ENCODE data around the gene EIF3A.
A peak's percentile ranks its signal among the peaks of the same experiment; 100 is the strongest.

EIF3A gene

DNA sequence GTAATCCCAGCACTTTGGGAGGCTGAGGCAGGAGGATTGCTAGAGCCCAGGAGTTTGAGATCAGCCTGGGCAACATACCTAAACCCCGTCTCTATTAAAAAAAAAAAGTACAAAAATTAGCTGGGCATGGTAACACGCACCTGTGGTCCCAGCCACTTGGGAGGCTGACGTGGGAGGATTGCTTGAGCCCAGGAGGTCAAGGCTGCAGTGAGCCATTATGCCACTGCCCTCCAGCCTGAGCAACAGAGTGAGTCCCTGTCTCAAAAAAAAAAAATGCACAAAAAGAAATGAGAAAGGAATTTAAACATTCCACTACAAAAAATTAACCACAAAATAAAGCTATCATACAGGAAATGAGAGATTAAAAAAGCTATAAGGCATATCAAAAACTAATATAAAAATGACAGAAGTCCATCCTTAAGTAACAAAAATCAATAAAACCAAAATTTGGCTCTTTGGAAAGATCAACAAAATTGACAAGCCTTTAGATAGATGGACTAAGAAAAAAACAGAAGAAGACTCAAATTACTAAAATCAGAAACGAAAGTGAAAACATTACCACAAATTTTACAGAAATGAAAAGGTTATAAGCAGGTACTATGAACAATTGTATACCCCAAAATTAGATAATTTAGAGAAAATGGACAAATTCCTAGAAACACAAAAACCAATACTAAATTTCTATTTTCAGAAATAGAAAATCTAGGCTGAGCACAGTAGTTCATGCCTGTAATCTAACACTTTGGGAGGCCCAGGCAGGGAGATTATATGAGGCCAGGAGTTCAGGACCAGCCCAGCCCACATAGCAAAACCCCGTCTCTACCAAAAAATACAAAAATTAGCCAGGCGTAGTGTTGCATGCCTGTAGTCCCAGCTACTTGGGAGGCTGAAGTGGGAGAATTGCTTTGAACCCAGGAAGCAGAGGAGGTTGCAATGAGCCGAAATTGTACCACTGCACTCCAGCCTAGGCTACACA, 93.5 kb downstream of the EIF3A start (continued):
- TF ChIP-seq, protein P1, sequence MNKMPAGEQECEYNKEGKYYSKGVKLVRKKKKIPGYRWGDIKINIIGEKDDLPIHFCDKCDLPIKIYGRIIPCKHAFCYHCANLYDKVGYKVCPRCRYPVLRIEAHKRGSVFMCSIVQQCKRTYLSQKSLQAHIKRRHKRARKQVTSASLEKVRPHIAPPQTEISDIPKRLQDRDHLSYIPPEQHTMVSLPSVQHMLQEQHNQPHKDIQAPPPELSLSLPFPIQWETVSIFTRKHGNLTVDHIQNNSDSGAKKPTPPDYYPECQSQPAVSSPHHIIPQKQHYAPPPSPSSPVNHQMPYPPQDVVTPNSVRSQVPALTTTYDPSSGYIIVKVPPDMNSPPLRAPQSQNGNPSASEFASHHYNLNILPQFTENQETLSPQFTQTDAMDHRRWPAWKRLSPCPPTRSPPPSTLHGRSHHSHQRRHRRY (tag by site-specific recombination; IDR thresholded peaks at IDR 0.05), result no peak
- TF ChIP-seq ZNF248 (tag by site-specific recombination; IDR thresholded peaks at IDR 0.05) (no peak), ZNF530 (tag by site-specific recombination; IDR thresholded peaks at IDR 0.05; ENCODE audit: low read depth) (no peak), ZNF10 (tag by site-specific recombination; IDR thresholded peaks at IDR 0.05) (no peak), ZEB2 (tag by site-specific recombination; IDR thresholded peaks at IDR 0.05) (no peak)

DNA sequence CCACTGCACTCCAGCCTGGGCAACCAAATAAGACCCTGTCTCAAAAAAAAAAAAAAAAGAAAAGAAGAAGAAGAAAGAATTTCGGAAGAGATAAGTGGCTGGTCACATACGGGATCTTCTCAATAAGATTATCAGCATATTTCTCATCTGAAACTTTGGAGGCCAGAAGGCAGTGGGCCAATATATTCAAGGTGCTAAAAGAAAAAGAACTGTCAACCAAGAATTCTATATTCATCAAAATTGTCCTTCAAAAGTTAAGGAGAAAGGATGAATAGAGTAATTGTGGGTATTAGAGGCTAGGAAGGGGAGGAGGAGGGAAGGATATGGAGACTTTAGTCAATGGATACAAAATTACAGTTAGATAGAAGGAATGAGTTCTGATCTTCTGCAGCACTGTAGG, 95.0 kb downstream of the EIF3A start:
- no peaks in the 10 kb centered on the region for H3K4me1 ChIP-seq (ENCODE audit: control insufficient read depth, insufficient read depth, low read length)
- no peak overlapping the region for H3K4me3 ChIP-seq (ENCODE audit: low read depth, low read length)
- CTCF ChIA-PET, result no interaction called here
- no peaks in the 10 kb centered on the region for H3K36me3 ChIP-seq (ENCODE audit: control insufficient read depth in 2 of 2, insufficient read depth in 1 of 2, low read length in 2 of 2)
- POLR2A ChIA-PET, result no interaction called here
- no peak overlapping the region for H3K27ac ChIP-seq (ENCODE audit: extremely low read depth, low read depth, low read length)
- no peaks in the 10 kb centered on the region; the same call in 1 of the 2 replicates for H3K9me3 ChIP-seq (ENCODE audit: control insufficient read depth, insufficient read depth, low read depth, low read length)
- no peak for TF ChIP-seq WT1 (tag by site-specific recombination; IDR thresholded peaks at IDR 0.05)
- TF ChIP-seq ZNF830 (tag by site-specific recombination; IDR thresholded peaks at IDR 0.05; ENCODE audit: low read depth), result no peak
- TF ChIP-seq KLF10 (tag by site-specific recombination; IDR thresholded peaks at IDR 0.05), result no peak
- TF ChIP-seq GLI4 (tag by site-specific recombination; IDR thresholded peaks at IDR 0.05), result no peak
- TF ChIP-seq, protein P2, sequence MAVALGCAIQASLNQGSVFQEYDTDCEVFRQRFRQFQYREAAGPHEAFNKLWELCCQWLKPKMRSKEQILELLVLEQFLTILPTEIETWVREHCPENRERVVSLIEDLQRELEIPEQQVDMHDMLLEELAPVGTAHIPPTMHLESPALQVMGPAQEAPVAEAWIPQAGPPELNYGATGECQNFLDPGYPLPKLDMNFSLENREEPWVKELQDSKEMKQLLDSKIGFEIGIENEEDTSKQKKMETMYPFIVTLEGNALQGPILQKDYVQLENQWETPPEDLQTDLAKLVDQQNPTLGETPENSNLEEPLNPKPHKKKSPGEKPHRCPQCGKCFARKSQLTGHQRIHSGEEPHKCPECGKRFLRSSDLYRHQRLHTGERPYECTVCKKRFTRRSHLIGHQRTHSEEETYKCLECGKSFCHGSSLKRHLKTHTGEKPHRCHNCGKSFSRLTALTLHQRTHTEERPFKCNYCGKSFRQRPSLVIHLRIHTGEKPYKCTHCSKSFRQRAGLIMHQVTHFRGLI (tag by site-specific recombination; IDR thresholded peaks at IDR 0.05), result no peak
- TF ChIP-seq ZNF10 (tag by site-specific recombination; IDR thresholded peaks at IDR 0.05), result no peak
- no peak for TF ChIP-seq ZFHX2 (tag by site-specific recombination; conservative IDR thresholded peaks at IDR 0.05)
- TF ChIP-seq ZNF138 (tag by site-specific recombination; IDR thresholded peaks at IDR 0.05; ENCODE audit: borderline replicate concordance), result no peak
- TF ChIP-seq, protein P3, sequence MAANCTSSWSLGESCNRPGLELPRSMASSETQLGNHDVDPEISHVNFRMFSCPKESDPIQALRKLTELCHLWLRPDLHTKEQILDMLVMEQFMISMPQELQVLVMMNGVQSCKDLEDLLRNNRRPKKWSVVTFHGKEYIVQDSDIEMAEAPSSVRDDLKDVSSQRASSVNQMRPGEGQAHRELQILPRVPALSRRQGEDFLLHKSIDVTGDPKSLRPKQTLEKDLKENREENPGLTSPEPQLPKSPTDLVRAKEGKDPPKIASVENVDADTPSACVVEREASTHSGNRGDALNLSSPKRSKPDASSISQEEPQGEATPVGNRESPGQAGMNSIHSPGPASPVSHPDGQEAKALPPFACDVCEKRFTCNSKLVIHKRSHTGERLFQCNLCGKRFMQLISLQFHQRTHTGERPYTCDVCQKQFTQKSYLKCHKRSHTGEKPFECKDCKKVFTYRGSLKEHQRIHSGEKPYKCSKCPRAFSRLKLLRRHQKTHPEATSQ (tag by site-specific recombination; IDR thresholded peaks at IDR 0.05), result no peak
- TF ChIP-seq, protein P4, sequence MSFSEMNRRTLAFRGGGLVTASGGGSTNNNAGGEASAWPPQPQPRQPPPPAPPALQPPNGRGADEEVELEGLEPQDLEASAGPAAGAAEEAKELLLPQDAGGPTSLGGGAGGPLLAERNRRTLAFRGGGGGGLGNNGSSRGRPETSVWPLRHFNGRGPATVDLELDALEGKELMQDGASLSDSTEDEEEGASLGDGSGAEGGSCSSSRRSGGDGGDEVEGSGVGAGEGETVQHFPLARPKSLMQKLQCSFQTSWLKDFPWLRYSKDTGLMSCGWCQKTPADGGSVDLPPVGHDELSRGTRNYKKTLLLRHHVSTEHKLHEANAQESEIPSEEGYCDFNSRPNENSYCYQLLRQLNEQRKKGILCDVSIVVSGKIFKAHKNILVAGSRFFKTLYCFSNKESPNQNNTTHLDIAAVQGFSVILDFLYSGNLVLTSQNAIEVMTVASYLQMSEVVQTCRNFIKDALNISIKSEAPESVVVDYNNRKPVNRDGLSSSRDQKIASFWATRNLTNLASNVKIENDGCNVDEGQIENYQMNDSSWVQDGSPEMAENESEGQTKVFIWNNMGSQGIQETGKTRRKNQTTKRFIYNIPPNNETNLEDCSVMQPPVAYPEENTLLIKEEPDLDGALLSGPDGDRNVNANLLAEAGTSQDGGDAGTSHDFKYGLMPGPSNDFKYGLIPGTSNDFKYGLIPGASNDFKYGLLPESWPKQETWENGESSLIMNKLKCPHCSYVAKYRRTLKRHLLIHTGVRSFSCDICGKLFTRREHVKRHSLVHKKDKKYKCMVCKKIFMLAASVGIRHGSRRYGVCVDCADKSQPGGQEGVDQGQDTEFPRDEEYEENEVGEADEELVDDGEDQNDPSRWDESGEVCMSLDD (tag by site-specific recombination; IDR thresholded peaks at IDR 0.05), result no peak
- TF ChIP-seq, protein P5, sequence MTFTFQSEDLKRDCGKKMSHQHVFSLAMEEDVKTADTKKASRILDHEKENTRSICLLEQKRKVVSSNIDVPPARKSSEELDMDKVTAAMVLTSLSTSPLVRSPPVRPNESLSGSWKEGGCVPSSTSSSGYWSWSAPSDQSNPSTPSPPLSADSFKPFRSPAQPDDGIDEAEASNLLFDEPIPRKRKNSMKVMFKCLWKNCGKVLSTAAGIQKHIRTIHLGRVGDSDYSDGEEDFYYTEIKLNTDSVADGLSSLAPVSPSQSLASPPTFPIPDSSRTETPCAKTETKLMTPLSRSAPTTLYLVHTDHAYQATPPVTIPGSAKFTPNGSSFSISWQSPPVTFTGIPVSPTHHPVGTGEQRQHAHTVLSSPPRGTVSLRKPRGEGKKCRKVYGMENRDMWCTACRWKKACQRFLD (tag by site-specific recombination; IDR thresholded peaks at IDR 0.05), result no peak
- TF ChIP-seq SALL2 (tag by site-specific recombination; IDR thresholded peaks at IDR 0.05; ENCODE audit: borderline replicate concordance), result no peak
- no peak for TF ChIP-seq ZNF560 (tag by site-specific recombination; IDR thresholded peaks at IDR 0.05; ENCODE audit: borderline replicate concordance)
- TF ChIP-seq ZBTB7A (tag by site-specific recombination; IDR thresholded peaks at IDR 0.05; ENCODE audit: low read depth), result no peak
- TF ChIP-seq, protein P6, sequence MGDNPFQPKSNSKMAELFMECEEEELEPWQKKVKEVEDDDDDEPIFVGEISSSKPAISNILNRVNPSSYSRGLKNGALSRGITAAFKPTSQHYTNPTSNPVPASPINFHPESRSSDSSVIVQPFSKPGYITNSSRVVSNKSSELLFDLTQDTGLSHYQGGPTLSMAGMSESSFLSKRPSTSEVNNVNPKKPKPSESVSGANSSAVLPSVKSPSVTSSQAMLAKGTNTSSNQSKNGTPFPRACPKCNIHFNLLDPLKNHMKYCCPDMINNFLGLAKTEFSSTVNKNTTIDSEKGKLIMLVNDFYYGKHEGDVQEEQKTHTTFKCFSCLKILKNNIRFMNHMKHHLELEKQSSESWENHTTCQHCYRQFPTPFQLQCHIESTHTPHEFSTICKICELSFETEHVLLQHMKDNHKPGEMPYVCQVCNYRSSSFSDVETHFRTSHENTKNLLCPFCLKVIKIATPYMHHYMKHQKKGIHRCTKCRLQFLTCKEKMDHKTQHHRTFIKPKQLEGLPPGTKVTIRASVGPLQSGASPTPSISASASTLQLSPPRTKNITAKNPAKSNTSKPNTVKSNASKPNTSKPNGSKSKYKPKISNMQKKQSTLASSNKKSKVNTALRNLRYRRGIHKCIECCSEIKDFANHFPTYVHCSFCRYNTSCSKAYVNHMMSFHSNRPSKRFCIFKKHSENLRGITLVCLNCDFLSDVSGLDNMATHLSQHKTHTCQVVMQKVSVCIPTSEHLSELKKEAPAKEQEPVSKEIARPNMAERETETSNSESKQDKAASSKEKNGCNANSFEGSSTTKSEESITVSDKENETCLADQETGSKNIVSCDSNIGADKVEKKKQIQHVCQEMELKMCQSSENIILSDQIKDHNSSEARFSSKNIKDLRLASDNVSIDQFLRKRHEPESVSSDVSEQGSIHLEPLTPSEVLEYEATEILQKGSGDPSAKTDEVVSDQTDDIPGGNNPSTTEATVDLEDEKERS (tag by site-specific recombination; IDR thresholded peaks at IDR 0.05), result 0 out of 2 replicates have a peak, but pooled peaks have one; percentile 12
- no peak for TF ChIP-seq ZBTB17 (tag by site-specific recombination; IDR thresholded peaks at IDR 0.05)
- TF ChIP-seq ZFP3 (tag by site-specific recombination; IDR thresholded peaks at IDR 0.05; ENCODE audit: low read depth), result no peak
- TF ChIP-seq ZNF626 (tag by site-specific recombination; IDR thresholded peaks at IDR 0.05), result 0 out of 2 replicates have a peak, but pooled peaks have one; percentile 48
- TF ChIP-seq ZNF544 (tag by site-specific recombination; IDR thresholded peaks at IDR 0.05), result no peak

Data from HEK293 (cell line).